Measurements from ENCODE around the gene GPATCH2L. TPM values are rescaled to one million over a fixed set of nuclear protein-coding genes. Genes with fewer than 3 reads are reported as not detected.

GPATCH2L gene
- total RNA-seq, 4 donors from 2014 or later, result 40.8 to 170 (median 84.8) TPM

DNA sequence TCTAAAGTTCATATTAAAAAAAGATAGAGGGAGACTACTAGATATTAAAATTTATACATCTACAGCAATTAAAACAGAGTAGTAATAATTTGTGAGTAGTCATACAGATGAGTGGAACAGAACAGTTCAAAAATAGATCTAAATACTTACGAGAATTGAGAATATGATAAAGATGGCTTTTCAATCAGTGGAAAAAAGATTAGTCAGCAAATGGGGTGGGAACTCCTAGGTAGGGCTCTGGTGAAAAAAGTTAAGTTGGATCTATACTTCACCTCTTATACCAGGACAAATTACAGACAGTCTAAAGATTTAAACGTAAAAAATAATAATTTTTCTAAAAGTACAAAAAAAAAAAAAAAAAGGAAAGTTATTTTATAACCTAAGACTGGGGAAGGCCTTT, 66.9 kb downstream of the GPATCH2L start:
- intact Hi-C loops (cut with DNase I), result no loop called here
- H3K4me1 ChIP-seq, result no peaks in the 10 kb centered on the region
- no peaks in the 10 kb centered on the region for H3K27me3 ChIP-seq
- no peak overlapping the region for H3K27ac ChIP-seq
- no peak for DNase-seq
- H3K9me3 ChIP-seq, result no peaks in the 10 kb centered on the region
- H3K36me3 ChIP-seq, result no peaks in the 10 kb centered on the region
- TF ChIP-seq, protein P1, sequence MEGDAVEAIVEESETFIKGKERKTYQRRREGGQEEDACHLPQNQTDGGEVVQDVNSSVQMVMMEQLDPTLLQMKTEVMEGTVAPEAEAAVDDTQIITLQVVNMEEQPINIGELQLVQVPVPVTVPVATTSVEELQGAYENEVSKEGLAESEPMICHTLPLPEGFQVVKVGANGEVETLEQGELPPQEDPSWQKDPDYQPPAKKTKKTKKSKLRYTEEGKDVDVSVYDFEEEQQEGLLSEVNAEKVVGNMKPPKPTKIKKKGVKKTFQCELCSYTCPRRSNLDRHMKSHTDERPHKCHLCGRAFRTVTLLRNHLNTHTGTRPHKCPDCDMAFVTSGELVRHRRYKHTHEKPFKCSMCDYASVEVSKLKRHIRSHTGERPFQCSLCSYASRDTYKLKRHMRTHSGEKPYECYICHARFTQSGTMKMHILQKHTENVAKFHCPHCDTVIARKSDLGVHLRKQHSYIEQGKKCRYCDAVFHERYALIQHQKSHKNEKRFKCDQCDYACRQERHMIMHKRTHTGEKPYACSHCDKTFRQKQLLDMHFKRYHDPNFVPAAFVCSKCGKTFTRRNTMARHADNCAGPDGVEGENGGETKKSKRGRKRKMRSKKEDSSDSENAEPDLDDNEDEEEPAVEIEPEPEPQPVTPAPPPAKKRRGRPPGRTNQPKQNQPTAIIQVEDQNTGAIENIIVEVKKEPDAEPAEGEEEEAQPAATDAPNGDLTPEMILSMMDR (IDR thresholded peaks at IDR 0.05), result no peak
- no peak for TF ChIP-seq POLR2A (IDR thresholded peaks at IDR 0.05)
- H3K4me3 ChIP-seq (replicated peaks in 1 of 3), result no peak overlapping the region
- 85 to 97% methylated on average over 2 of the region's 2 CpGs for WGBS, 2 donors

DNA sequence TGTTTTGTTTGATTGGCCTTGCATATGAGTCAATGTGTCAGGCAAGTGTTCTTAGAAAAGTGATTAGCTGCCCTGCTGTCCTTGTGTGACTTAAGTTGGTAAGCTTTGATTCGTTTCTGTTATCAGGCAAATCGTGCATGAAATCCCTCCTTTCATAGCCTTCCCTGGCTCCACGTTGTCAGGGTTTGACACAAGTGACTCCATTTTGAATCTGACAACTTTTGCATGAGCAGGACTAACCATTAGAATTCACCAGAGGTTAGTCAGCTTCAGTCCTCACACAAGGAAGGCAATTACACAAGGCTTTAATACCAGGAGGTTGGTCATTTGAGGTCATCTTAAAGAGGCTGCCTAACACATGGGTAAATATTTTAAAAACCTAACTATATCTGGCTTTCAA, 68.2 kb downstream of the GPATCH2L start:
- Histone ChIP-seq H3K4me3 (replicated peaks in 1 of 3) (no peak overlapping the region), H3K36me3 (no peaks in the 10 kb centered on the region), H3K27me3 (no peaks in the 10 kb centered on the region), H3K9me3 (no peaks in the 10 kb centered on the region), H3K4me1 (no peaks in the 10 kb centered on the region), H3K27ac (no peak overlapping the region)
- DNase-seq, result no peak
- intact Hi-C loops (cut with DNase I), result no loop called here
- 80 to 84% methylated on average over 3 of the region's 3 CpGs for WGBS, 2 donors
- TF ChIP-seq, protein P1 (IDR thresholded peaks at IDR 0.05), result no peak
- no peak for TF ChIP-seq POLR2A (IDR thresholded peaks at IDR 0.05)

DNA sequence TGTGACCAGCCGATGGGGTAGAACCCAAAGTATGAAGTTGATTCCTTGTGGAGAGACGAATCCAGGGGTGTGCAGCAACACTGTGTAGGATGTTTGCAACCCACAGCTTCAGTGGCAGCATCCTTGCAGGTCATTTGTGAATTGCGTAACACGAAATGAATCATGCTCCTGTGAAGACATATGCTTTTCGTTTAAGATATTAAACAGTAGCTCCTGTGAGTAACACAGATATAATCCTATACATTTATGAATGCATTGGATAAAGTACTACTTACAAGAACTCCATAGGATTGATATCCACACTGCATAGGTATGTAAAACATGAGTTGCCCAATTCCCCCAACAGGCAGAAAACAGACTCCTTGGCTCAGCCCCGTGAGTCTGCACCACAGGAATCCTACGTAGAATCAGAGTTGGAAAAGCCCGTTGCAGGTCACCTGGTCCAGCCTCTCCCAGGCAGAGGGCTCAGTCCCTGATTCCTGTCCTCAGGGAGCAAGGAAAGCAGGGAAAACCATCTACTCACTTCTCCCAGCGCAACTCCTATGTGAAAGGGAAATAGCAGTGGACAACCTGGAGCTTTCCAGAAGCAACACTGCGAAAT, 75.8 kb downstream of the GPATCH2L start:
- no peak overlapping the region for H3K4me3 ChIP-seq (replicated peaks in 1 of 3)
- no peaks in the 10 kb centered on the region for H3K27me3 ChIP-seq
- no peak overlapping the region for H3K27ac ChIP-seq
- H3K36me3 ChIP-seq, result no peaks in the 10 kb centered on the region
- WGBS, 2 donors, result 72 to 86% methylated on average over 10 of the region's 10 CpGs
- H3K9me3 ChIP-seq, result no peaks in the 10 kb centered on the region
- TF ChIP-seq POLR2A (IDR thresholded peaks at IDR 0.05), result no peak
- TF ChIP-seq, protein P1 (IDR thresholded peaks at IDR 0.05), result no peak
- intact Hi-C loops (cut with DNase I), result no loop called here
- no peaks in the 10 kb centered on the region for H3K4me1 ChIP-seq
- DNase-seq, result no peak

DNA sequence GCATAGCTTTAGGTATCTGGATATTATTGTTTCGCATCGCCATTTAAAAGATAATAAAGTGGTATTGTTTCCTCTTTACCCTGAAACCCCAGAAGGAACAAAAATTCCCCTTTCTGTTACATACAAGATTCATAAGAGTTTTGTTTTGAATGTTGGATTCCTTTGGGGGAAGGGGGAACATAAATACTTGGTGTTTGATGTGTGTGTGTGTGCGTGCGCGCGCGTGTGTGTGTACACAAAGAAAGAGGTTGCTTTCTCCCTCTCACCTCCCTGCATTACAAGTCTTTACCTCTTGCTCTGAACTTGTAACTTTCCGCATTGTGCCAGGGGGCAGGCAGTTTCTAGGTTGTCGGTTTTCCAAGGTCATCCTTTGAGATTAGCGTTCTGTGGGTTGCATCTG, 76.4 kb downstream of the GPATCH2L start:
- intact Hi-C loops (cut with DNase I), result no loop called here
- no peaks in the 10 kb centered on the region for H3K27me3 ChIP-seq
- no peaks in the 10 kb centered on the region for H3K4me1 ChIP-seq
- H3K36me3 ChIP-seq, result no peaks in the 10 kb centered on the region
- 89 to 91% methylated on average over 10 of the region's 10 CpGs for WGBS, 2 donors
- no peak overlapping the region for H3K27ac ChIP-seq
- DNase-seq, result no peak
- no peaks in the 10 kb centered on the region for H3K9me3 ChIP-seq
- TF ChIP-seq, protein P1 (IDR thresholded peaks at IDR 0.05), result no peak
- no peak for TF ChIP-seq POLR2A (IDR thresholded peaks at IDR 0.05)
- no peak overlapping the region for H3K4me3 ChIP-seq (replicated peaks in 1 of 3)

DNA sequence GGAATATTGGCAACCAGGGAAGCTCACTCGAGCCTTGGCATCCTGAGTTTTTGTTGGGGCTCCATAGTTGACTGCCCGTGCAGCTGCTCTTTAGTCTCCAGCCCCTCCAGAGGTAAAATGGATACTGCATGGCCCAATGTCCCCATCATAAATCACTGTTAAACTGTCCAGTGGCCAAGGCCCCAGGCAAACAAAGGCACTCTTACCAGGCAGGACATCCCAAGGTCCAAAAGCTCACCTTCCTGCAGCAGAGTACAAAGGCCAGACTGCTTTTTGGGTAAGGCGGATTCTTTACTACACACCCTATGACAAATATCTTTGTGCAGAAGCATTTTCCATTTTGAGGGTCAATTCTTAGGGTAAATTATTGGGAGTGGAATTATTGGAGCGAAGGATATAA, 81.1 kb downstream of the GPATCH2L start:
- Histone ChIP-seq H3K27me3 (no peaks in the 10 kb centered on the region), H3K4me3 (replicated peaks in 1 of 3) (no peak overlapping the region), H3K4me1 (no peaks in the 10 kb centered on the region), H3K27ac (no peak overlapping the region), H3K36me3 (no peaks in the 10 kb centered on the region), H3K9me3 (no peaks in the 10 kb centered on the region)
- no peak for TF ChIP-seq POLR2A (IDR thresholded peaks at IDR 0.05)
- TF ChIP-seq, protein P1 (IDR thresholded peaks at IDR 0.05), result no peak
- WGBS, 2 donors, result 85 to 90% methylated on average over 4 of the region's 4 CpGs
- intact Hi-C loops (cut with DNase I), result no loop called here
- DNase-seq, result no peak

Measured in thyroid gland (tissue), 4 donors.